Measurements from ENCODE around the gene MCRIP1. TPM values are rescaled to one million over a fixed set of nuclear protein-coding genes. Genes with fewer than 3 reads are reported as not detected.

Gene MCRIP1
- total and polyA plus RNA-seq, 5 donors from 2014 or later: 58.1 to 93.2 (median 74.9) TPM

- H3K9me3 Mint-ChIP-seq: no peaks in the 10 kb centered on the region
- no peak overlapping the region for H3K4me3 ChIP-seq (ENCODE audit: low read depth, low read length)
- peaks cover 31% of the 10 kb centered on the region for H3K27me3 Mint-ChIP-seq
- DNase-seq: no peak
- no peaks in the 10 kb centered on the region for H3K27me3 ChIP-seq (ENCODE audit: control insufficient read depth, insufficient read depth, low read length)
- no peak overlapping the region for H3K4me3 Mint-ChIP-seq
- H3K27ac Mint-ChIP-seq: no peak overlapping the region
- no peaks in the 10 kb centered on the region for H3K36me3 ChIP-seq (ENCODE audit: control insufficient read depth, insufficient read depth, low read length)
- H3K36me3 Mint-ChIP-seq: no peaks in the 10 kb centered on the region
- peaks cover 8% of the 10 kb centered on the region for H3K4me1 ChIP-seq (ENCODE audit: control insufficient read depth, insufficient read depth, low read length, poor library complexity, severe bottlenecking)
- H3K27ac ChIP-seq (ENCODE audit: insufficient read depth, low read length, poor library complexity, severe bottlenecking): no peak overlapping the region
- peaks cover 0 to 3% (median 0%) of the 10 kb centered on the region in 4 donors for H3K4me1 Mint-ChIP-seq
- no peaks in the 10 kb centered on the region for H3K9me3 ChIP-seq (ENCODE audit: control insufficient read depth in 2 of 2, low read length in 2 of 2)
- no peak for ATAC-seq (ENCODE audit: low read depth in 2 of 2)
Observed at GRCh38 chr17:81805707-81806460, 27.2 kb downstream of the MCRIP1 start.

DNA sequence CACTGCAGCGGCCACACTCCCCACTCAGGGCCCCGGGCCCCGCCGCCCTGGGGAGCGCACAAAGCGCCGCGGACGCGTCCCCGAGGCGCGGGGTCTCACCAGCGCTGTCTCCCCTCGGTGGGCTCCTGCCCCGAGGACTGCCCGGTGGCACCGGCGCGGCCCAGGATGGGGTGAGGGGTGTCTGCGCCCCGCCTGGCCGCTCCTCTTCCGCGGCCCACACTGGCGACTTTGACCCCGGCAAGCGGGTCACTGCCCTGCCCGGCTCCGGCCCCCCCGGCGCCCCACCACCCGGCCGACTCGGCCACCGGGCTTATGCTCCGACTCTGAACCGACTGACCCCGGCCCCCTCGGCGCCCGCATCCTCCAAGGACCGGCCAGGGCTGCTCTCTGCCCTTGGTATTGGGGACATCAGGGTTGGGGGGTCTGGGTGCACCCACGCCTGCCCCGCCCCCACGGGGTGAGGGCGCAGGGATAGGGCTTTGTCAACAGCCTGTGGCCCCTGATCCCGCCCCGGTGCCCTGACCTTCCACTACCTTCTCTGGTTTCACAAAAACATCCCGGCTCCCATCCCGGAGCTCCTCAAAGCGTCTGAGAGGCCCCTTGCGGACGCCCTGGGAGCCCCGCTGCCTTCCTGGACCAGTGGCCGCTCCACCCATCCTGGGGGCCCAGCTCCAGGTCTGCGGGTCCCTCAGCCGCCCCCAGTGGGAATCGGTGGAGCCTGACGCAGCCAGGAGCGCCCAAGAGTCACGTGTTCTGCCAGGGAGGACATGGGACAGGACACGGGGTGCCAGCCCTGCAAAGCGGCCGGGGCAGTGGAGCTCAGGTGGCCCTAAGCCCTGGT, 28.3 kb downstream of the MCRIP1 start:
- H3K27me3 Mint-ChIP-seq: peaks cover 35% of the 10 kb centered on the region
- no peaks in the 10 kb centered on the region for H3K9me3 Mint-ChIP-seq
- H3K27me3 ChIP-seq (ENCODE audit: control insufficient read depth, insufficient read depth, low read length): no peaks in the 10 kb centered on the region
- H3K4me3 Mint-ChIP-seq: no peak overlapping the region
- DNase-seq (no peak), ATAC-seq (ENCODE audit: low read depth in 2 of 2) (no peak)
- H3K27ac Mint-ChIP-seq: no peak overlapping the region
- no peak overlapping the region for H3K27ac ChIP-seq (ENCODE audit: insufficient read depth, low read length, poor library complexity, severe bottlenecking)
- H3K36me3 ChIP-seq (ENCODE audit: control insufficient read depth, insufficient read depth, low read length): no peaks in the 10 kb centered on the region
- no peaks in the 10 kb centered on the region for H3K9me3 ChIP-seq (ENCODE audit: control insufficient read depth in 2 of 2, low read length in 2 of 2)
- H3K36me3 Mint-ChIP-seq: no peaks in the 10 kb centered on the region
- peaks cover 8% of the 10 kb centered on the region for H3K4me1 ChIP-seq (ENCODE audit: control insufficient read depth, insufficient read depth, low read length, poor library complexity, severe bottlenecking)
- H3K4me3 ChIP-seq (ENCODE audit: low read depth, low read length): no peak overlapping the region
- H3K4me1 Mint-ChIP-seq: peaks cover 0 to 4% (median 2%) of the 10 kb centered on the region in 4 donors

DNA sequence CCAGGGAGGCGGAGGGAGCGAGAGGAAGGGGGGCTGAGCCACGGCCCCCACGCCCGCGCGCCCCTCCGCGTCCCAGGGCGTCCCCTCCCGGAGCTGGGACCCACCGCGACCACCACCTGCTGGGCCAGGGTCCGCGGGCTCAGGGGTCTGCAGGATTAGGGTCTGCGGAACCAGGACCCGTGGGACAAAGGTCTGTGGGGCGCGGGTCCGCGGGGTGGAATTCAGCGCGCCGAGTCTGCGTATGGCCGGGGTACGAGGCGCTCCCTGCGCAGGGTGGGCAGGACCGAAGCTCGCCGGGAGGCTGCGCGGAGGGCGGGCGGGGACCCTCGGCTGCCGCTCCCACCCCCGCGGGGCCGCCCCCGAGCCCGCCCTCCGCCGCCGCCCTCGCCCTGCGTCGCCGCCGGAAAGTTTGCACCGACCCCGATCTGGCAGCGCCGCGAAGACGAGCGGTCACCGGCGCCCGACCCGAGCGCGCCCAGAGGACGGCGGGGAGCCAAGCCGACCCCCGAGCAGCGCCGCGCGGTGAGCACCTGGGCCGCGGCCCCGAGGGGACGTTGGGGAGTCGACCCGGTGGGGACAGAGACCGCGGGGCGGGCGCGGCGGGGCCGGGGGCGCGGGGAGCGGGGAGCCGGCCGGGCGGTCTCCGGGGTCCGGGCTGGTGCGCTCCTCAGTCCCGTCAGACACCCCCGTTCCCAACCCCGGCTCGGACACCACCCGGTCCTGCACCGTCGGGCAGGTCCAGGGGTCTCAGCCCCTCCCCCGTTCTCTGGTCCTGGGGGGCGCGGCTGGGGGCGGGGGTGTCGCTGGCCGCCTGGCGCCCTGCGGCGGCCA, 29.1 kb downstream of the MCRIP1 start, which contains the start of gene GCGR:
TSS of gene GCGR (plus strand) at position 423 of the 831 bp plus-strand sequence. CDS start 4,869 bp downstream, outside the sequence.
- H3K9me3 Mint-ChIP-seq: no peaks in the 10 kb centered on the region
- H3K36me3 Mint-ChIP-seq: no peaks in the 10 kb centered on the region
- Histone ChIP-seq H3K9me3 (ENCODE audit: control insufficient read depth in 2 of 2, low read length in 2 of 2) (no peaks in the 10 kb centered on the region), H3K27me3 (ENCODE audit: control insufficient read depth, insufficient read depth, low read length) (no peaks in the 10 kb centered on the region), H3K27ac (ENCODE audit: insufficient read depth, low read length, poor library complexity, severe bottlenecking) (no peak within 1 kb of the TSS), H3K4me1 (ENCODE audit: control insufficient read depth, insufficient read depth, low read length, poor library complexity, severe bottlenecking) (peaks cover 8% of the 10 kb centered on the region), H3K4me3 (ENCODE audit: low read depth, low read length) (no peak within 1 kb of the TSS), H3K36me3 (ENCODE audit: control insufficient read depth, insufficient read depth, low read length) (no peaks in the 10 kb centered on the region)
- peaks cover 39% of the 10 kb centered on the region for H3K27me3 Mint-ChIP-seq
- H3K4me1 Mint-ChIP-seq: peaks cover 0 to 4% (median 2%) of the 10 kb centered on the region in 4 donors
- no peak within 1 kb of the TSS for H3K27ac Mint-ChIP-seq
- no peak for DNase-seq
- H3K4me3 Mint-ChIP-seq: no peak within 1 kb of the TSS
- ATAC-seq (ENCODE audit: low read depth in 2 of 2): no peak

DNA sequence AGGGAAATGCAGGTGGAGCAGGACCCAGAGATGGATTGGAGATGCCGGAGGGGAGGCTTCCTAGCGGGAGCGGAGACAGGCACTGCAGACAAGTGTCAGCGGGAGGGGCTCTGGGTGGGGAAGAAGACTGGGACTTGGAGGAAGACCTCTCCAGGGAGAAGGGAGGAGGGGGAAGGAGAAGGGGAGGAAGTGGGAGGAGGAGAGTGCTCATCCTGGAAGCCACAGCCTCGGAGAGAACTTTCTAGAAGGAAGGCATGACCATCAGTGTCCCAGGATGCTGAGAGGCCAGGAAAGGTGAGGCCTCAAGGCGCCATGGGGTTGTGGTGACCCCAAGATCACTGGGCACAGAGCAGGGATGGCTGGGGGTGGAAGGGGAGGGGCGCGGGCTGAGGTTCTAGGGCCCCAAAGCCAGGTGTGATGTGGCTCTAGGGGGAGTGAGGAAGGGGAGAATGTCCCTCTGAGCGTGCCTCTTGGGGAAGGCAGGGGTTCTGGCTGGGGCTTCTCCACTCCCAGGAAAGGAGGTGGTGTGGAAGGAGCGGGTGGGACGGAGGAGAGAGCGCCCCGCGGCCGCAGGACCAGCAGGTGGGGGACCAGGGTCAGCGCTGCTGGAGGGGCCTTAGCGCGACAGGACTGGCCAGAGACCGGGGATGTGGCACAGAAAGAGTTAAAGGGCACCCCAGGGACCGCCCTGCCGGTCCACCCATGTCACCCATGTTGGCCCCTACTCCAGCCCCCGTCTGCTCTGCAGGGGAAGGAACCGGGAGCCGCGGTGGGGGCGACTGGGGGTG, 30.0 kb downstream of the MCRIP1 start:
- Mint-ChIP-seq H3K36me3 (no peaks in the 10 kb centered on the region), H3K4me3 (no peak overlapping the region), H3K9me3 (no peaks in the 10 kb centered on the region), H3K4me1 (peaks cover 0 to 4% (median 2%) of the 10 kb centered on the region in 4 donors), H3K27ac (no peak overlapping the region), H3K27me3 (peaks cover 39% of the 10 kb centered on the region)
- DNase-seq (no peak), ATAC-seq (ENCODE audit: low read depth in 2 of 2) (no peak)
- H3K27ac ChIP-seq (ENCODE audit: insufficient read depth, low read length, poor library complexity, severe bottlenecking): no peak overlapping the region
- H3K9me3 ChIP-seq (ENCODE audit: control insufficient read depth in 2 of 2, low read length in 2 of 2): no peaks in the 10 kb centered on the region
- no peaks in the 10 kb centered on the region for H3K27me3 ChIP-seq (ENCODE audit: control insufficient read depth, insufficient read depth, low read length)
- H3K36me3 ChIP-seq (ENCODE audit: control insufficient read depth, insufficient read depth, low read length): no peaks in the 10 kb centered on the region
- H3K4me3 ChIP-seq (ENCODE audit: low read depth, low read length): no peak overlapping the region
- peaks cover 8% of the 10 kb centered on the region for H3K4me1 ChIP-seq (ENCODE audit: control insufficient read depth, insufficient read depth, low read length, poor library complexity, severe bottlenecking)

GRCh38 chr17:81802048-81802758, 30.9 kb downstream of the MCRIP1 start:
- Histone ChIP-seq H3K9me3 (ENCODE audit: control insufficient read depth in 2 of 2, low read length in 2 of 2) (no peaks in the 10 kb centered on the region), H3K4me3 (ENCODE audit: low read depth, low read length) (no peak overlapping the region), H3K27me3 (ENCODE audit: control insufficient read depth, insufficient read depth, low read length) (no peaks in the 10 kb centered on the region), H3K4me1 (ENCODE audit: control insufficient read depth, insufficient read depth, low read length, poor library complexity, severe bottlenecking) (peaks cover 8% of the 10 kb centered on the region), H3K36me3 (ENCODE audit: control insufficient read depth, insufficient read depth, low read length) (no peaks in the 10 kb centered on the region), H3K27ac (ENCODE audit: insufficient read depth, low read length, poor library complexity, severe bottlenecking) (no peak overlapping the region)
- Mint-ChIP-seq H3K4me3 (peak overlapping the region in 1 of 4 donors; percentile 9), H3K27me3 (peaks cover 39% of the 10 kb centered on the region), H3K36me3 (no peaks in the 10 kb centered on the region), H3K27ac (no peak overlapping the region), H3K4me1 (peaks cover 0 to 4% (median 2%) of the 10 kb centered on the region in 4 donors), H3K9me3 (no peaks in the 10 kb centered on the region)
- ATAC-seq (ENCODE audit: low read depth in 2 of 2) (no peak), DNase-seq (no peak)

DNA sequence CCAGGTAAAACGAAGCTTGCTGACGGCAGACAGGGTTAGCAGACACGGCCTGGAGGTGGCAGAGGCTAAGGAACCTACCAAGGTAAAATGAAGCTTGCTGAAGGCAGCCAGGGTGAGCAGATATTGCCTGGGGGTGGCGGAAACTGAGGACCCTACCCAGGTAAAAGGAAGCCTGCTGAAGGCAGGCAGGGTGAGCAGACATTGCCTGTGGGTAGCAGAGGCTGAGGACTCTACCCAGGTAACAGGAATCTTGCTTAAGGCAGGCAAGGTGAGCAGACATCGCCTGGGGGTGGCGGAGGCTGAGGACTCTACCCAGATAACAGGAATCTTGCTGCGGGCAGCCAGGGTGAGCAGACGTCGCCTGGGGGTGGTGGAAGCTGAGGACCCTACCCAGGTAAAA, 31.8 kb downstream of the MCRIP1 start:
- H3K4me3 ChIP-seq (ENCODE audit: low read depth, low read length): no peak overlapping the region
- H3K27me3 ChIP-seq (ENCODE audit: control insufficient read depth, insufficient read depth, low read length): no peaks in the 10 kb centered on the region
- H3K36me3 ChIP-seq (ENCODE audit: control insufficient read depth, insufficient read depth, low read length): no peaks in the 10 kb centered on the region
- H3K9me3 ChIP-seq (ENCODE audit: control insufficient read depth in 2 of 2, low read length in 2 of 2): no peaks in the 10 kb centered on the region
- no peak overlapping the region for H3K27ac ChIP-seq (ENCODE audit: insufficient read depth, low read length, poor library complexity, severe bottlenecking)
- no peaks in the 10 kb centered on the region for H3K36me3 Mint-ChIP-seq
- H3K4me1 Mint-ChIP-seq: peaks cover 0 to 4% (median 2%) of the 10 kb centered on the region in 4 donors
- H3K4me1 ChIP-seq (ENCODE audit: control insufficient read depth, insufficient read depth, low read length, poor library complexity, severe bottlenecking): peaks cover 8% of the 10 kb centered on the region
- no peak overlapping the region for H3K4me3 Mint-ChIP-seq
- peaks cover 39% of the 10 kb centered on the region for H3K27me3 Mint-ChIP-seq
- H3K27ac Mint-ChIP-seq: no peak overlapping the region
- DNase-seq (no peak), ATAC-seq (ENCODE audit: low read depth in 2 of 2) (no peak)
- H3K9me3 Mint-ChIP-seq: no peaks in the 10 kb centered on the region

Measured in CD4-positive, CD25-positive, alpha-beta regulatory T cell (primary cell).